ENCODE results near the gene MAB21L3. TPM values are rescaled to one million over a fixed set of nuclear protein-coding genes. Genes with fewer than 3 reads are reported as not detected.

Gene MAB21L3
- total RNA-seq, 1 donor from 2014 or later = not detected

- no peak for DNase-seq (ENCODE audit: extremely low spot score, unreplicated experiment)
- H3K27ac Mint-ChIP-seq (ENCODE audit: unreplicated experiment) = no peak overlapping the region
- TF ChIP-seq CTCF (IDR thresholded peaks at IDR 0.05) = no peak
- no peak overlapping the region for H3K4me3 Mint-ChIP-seq (ENCODE audit: unreplicated experiment)
- peaks cover 3% of the 10 kb centered on the region for H3K4me1 Mint-ChIP-seq (ENCODE audit: unreplicated experiment)
- peaks cover 7% of the 10 kb centered on the region for H3K27me3 Mint-ChIP-seq (ENCODE audit: unreplicated experiment)
- H3K9me3 Mint-ChIP-seq (ENCODE audit: unreplicated experiment) = peaks cover 10% of the 10 kb centered on the region
- peaks cover 2% of the 10 kb centered on the region for H3K36me3 Mint-ChIP-seq (ENCODE audit: unreplicated experiment)
Observed at GRCh38 chr1:116148967-116149366, 37.8 kb downstream of the MAB21L3 start.

DNA sequence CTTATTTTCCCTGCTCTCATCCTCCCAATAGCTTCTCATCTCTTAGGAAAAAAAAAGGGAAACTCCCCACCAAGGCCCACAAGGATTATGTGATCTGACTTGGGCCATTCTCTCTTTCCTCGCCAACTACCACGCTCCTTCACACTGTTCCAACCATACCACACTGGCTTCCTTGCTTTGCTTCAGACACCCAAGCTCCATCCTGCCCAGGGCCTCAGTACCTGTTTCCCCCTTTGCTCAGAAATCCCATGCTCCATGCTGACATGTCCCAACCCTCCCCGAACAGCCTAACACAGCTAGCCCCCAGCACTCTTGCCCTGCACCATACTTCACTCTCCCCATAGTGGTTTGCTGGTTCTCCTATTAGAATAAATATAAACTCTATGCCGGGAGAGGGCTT, 39.2 kb downstream of the MAB21L3 start:
- H3K27me3 Mint-ChIP-seq (ENCODE audit: unreplicated experiment) = peaks cover 17% of the 10 kb centered on the region
- H3K4me3 Mint-ChIP-seq (ENCODE audit: unreplicated experiment) = no peak overlapping the region
- H3K9me3 Mint-ChIP-seq (ENCODE audit: unreplicated experiment) = no peaks in the 10 kb centered on the region
- H3K36me3 Mint-ChIP-seq (ENCODE audit: unreplicated experiment) = no peaks in the 10 kb centered on the region
- no peak for DNase-seq (ENCODE audit: extremely low spot score, unreplicated experiment)
- peaks cover 3% of the 10 kb centered on the region for H3K4me1 Mint-ChIP-seq (ENCODE audit: unreplicated experiment)
- no peak for TF ChIP-seq CTCF (IDR thresholded peaks at IDR 0.05)
- no peak overlapping the region for H3K27ac Mint-ChIP-seq (ENCODE audit: unreplicated experiment)

GRCh38 chr1:116151739-116152576, 40.8 kb downstream of the MAB21L3 start:
- peak; percentile 92 for DNase-seq (ENCODE audit: extremely low spot score, unreplicated experiment)
- peak; percentile 98 for TF ChIP-seq CTCF (IDR thresholded peaks at IDR 0.05)
- peaks cover 31% of the 10 kb centered on the region for H3K27me3 Mint-ChIP-seq (ENCODE audit: unreplicated experiment)
- peaks cover 3% of the 10 kb centered on the region for H3K4me1 Mint-ChIP-seq (ENCODE audit: unreplicated experiment)
- no peak overlapping the region for H3K27ac Mint-ChIP-seq (ENCODE audit: unreplicated experiment)
- no peaks in the 10 kb centered on the region for H3K36me3 Mint-ChIP-seq (ENCODE audit: unreplicated experiment)
- H3K4me3 Mint-ChIP-seq (ENCODE audit: unreplicated experiment) = peak overlapping the region; percentile 43
- H3K9me3 Mint-ChIP-seq (ENCODE audit: unreplicated experiment) = no peaks in the 10 kb centered on the region

DNA sequence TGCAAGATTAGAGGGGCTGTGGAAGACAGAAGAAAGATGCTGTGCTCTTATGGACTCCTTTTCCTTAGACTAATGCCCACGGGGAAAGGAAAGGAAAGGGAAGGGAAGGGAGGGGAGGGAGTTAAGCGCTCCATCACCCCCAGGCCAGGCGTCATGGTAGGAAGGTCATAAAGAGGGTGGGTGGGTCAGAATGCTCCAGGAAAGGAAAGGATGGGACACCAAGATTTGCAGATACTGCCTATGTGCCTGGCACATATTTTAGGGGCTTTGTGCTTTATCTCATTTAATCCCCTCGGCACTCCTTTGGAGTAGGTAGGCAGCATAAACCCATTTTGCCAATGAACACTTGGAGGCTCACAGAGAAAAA, 41.4 kb downstream of the MAB21L3 start:
- Mint-ChIP-seq H3K4me3 (ENCODE audit: unreplicated experiment) (peak overlapping the region; percentile 43), H3K36me3 (ENCODE audit: unreplicated experiment) (no peaks in the 10 kb centered on the region), H3K27ac (ENCODE audit: unreplicated experiment) (no peak overlapping the region), H3K27me3 (ENCODE audit: unreplicated experiment) (peaks cover 35% of the 10 kb centered on the region), H3K9me3 (ENCODE audit: unreplicated experiment) (no peaks in the 10 kb centered on the region), H3K4me1 (ENCODE audit: unreplicated experiment) (peaks cover 3% of the 10 kb centered on the region)
- TF ChIP-seq CTCF (IDR thresholded peaks at IDR 0.05) = no peak
- DNase-seq (ENCODE audit: extremely low spot score, unreplicated experiment) = peak; percentile 17

GRCh38 chr1:116152950-116153691, 41.9 kb downstream of the MAB21L3 start:
- peaks cover 3% of the 10 kb centered on the region for H3K4me1 Mint-ChIP-seq (ENCODE audit: unreplicated experiment)
- no peak overlapping the region for H3K27ac Mint-ChIP-seq (ENCODE audit: unreplicated experiment)
- no peaks in the 10 kb centered on the region for H3K9me3 Mint-ChIP-seq (ENCODE audit: unreplicated experiment)
- peaks cover 35% of the 10 kb centered on the region for H3K27me3 Mint-ChIP-seq (ENCODE audit: unreplicated experiment)
- peak; percentile 8 for DNase-seq (ENCODE audit: extremely low spot score, unreplicated experiment)
- no peaks in the 10 kb centered on the region for H3K36me3 Mint-ChIP-seq (ENCODE audit: unreplicated experiment)
- no peak for TF ChIP-seq CTCF (IDR thresholded peaks at IDR 0.05)
- H3K4me3 Mint-ChIP-seq (ENCODE audit: unreplicated experiment) = no peak overlapping the region

All from osteocyte (in vitro differentiated cells).